Astrocyte (in vitro differentiated cells and primary cell): ENCODE data around the gene UBR4.

Experiments used
- CTCF ChIP-seq: IDR thresholded peaks from 2 replicates; pipeline ENCODE4 v1.5.1; 2011; ENCODE audit warnings: low read depth, mild to moderate bottlenecking, inconsistent platforms, low read length, moderate library complexity; ENCODE audit not compliant: insufficient read depth
- EZH2 ChIP-seq: IDR thresholded peaks from 2 replicates; pipeline ENCODE4 v1.6.1; 2012; ENCODE audit warnings: mild to moderate bottlenecking, low read length, inconsistent platforms; ENCODE audit not compliant: insufficient read depth

- TF ChIP-seq CTCF (no peak), EZH2 (no peak)
These were observed 86.2 kb downstream of the UBR4 start for GRCh38 chr1:19123837-19124236.
